Skeletal muscle cell (primary cell): ENCODE measurements around the gene PPL.
"Not testable (repeated sequence)": the region's sequence is repeated elsewhere in the genome, so short reads cannot be mapped to it uniquely, and the experiment has no call there.

Source experiments
- DNase-seq: peaks from one replicate; pipeline ENCODE4 v3.0.0-alpha.2; 2010; ENCODE audit warnings: low read depth
- H3K4me3 ChIP-seq: 2 replicates; pipeline ENCODE4 v1.5.1; 2011; ENCODE audit warnings: low read depth, mild to moderate bottlenecking, control low read depth, low read length, moderate library complexity

Gene PPL

DNA sequence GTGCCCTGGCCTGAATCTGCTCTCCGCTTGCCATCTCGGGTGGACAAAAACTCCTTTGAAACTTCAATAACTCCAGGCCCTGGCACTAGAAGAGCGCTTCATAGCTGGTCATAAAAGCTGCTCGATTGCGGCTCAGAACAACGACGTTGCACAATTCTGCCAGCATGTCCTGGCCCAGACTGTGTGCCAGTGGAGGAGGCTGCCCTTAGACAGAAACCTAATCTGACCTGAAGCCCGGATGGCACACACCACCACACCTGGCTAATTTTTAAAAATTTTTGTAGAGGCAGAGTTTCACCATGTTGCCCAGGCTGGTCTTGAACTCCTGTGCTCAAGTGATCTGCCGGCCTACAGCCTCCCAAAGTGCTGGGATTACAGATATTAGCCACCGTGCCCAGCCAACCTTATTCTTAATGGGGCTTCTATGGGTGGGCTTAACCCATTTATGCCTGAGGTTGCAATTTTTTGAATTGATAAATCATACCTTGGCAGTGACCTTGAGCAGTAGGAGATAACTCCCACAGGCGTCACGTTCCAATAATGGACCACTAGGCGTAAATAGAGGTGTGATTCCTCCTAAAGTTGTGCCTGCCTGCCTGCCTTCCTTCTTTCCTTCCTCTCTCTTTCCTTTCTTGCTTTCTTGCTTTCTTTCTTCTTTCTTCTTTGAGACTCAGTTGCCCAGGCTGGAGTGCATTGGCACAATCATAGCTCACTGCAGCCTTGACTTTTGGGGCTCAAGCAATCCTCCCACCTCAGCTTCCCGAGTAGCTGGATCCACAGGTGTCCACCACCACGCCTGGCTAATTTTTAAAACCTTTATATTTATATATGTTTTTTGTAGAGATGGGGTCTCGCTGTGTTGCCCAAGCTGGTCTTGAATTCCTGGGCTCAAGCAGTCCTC is 1.1 kb upstream of the PPL start:
- no peak for DNase-seq
- H3K4me3 ChIP-seq = no peak overlapping the region

DNA sequence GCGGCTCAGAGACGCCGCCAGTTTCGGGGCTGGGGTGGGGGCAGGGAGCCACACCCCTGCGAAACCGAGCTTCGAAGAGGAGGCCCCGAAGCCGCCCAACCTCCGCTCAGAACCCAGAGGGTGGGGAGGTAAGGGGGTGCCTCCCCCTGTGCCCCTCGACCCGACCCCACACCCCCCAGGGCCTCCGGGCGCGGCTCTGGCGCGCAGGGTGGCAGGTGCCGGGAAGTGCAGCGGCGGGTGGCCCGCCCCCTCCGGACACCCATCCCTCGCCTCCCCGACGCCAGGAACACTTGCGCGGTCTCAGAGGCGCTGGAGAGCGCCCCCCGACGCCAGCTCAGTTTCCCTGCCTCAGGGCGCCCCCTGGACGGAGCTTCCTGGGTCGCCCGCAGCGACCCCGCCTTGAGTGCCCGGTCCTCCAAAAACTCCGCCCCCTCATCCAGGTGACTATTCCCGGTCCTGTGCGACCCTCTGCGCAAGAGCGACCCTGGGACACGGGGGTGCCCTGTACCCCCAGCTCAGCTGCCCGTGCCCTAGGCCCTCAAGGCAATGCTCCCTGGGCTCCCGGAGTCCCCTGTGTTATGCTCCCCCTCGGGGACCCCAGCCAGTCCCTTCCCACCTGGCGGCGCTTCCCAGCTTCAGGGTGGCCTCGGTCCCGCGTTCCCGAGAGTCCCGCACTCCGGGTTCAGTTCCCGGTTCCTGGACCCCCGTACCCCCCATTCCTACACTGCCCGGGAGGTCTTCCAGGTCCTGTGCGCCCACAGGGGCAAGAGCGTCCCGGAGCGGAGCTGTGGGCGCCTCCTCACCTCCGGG is 562 bp downstream of the PPL start:
- peak overlapping the region; percentile 46 for H3K4me3 ChIP-seq
- no peak for DNase-seq

GRCh38 chr16:4935241-4935855 is 1.6 kb downstream of the PPL start:
- no peak overlapping the region for H3K4me3 ChIP-seq
- peak; percentile 45 for DNase-seq

GRCh38 chr16:4934591-4934990 is 2.4 kb downstream of the PPL start:
- DNase-seq = no peak
- no peak overlapping the region for H3K4me3 ChIP-seq

DNA sequence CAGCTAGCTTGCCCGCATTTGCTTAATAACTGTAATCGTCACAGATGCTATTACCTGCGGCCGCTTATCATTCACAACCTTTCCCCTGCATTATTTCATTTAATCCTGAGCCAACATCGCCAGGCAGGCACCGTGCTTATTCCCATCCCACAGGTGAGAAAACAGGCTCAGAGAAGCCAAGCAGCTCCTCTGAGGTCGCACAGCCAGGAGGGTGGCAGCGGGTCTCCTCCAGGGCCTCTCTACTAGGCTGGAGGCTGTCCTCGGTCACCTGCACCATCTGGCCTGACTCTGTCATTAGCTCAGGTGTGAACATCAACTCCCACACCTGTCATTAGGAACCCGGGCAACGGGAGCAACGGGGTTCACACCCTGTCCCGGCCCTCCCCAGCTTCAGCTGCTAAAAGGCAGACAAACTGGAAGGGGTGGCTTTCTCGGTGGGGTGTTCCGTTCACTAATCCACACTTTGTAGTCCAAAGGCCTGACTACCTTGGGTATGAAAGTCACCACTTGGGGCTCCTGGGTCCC is 3.0 kb downstream of the PPL start:
- H3K4me3 ChIP-seq = no peak overlapping the region
- no peak for DNase-seq

DNA sequence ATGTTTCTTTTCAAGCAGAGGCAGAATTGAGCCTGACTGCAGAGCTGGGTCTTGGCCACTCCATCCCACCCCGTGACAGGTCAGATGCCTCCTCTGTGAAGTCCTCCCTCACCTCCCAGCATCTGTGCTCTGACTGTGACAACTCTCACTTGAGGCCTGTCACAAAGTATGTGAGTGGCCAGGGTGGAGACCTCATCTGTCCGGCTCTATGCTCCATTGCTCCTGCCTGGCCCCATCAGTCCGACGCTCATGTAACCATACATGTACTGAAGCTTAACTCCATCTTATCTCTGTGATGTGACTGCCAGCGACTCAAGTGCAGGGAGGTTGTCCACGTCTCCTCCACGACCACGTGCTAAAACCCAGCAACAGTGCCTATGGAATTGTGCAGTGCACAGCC is 3.5 kb downstream of the PPL start:
- no peak for DNase-seq
- no peak overlapping the region for H3K4me3 ChIP-seq

DNA sequence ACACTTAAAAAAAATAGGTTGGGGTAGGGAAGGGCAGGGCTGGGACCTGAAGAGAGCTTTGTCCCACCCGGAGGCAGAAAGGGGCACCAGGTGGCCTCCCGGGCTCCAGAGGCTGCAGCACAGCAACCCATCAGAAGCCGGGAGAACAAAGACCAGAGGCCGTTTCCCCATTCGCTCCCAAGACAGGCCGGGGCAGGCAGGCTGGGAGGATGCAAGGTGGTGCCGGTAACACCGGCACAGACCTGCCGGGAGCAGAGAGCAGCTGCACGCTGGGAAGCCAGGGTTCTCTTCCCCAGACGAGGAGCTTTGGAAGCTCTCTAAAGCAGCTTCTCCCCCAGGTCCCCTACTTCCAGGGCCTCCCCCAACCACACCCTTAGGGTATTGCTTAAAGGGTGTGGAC is 5.6 kb downstream of the PPL start:
- no peak overlapping the region for H3K4me3 ChIP-seq
- no peak for DNase-seq

- not testable (repeated sequence) for DNase-seq, H3K4me3 ChIP-seq
These were observed 7.3 kb downstream of the PPL start for GRCh38 chr16:4929619-4930018.

- DNase-seq = no peak
These were observed 8.7 kb downstream of the PPL start for GRCh38 chr16:4928227-4928626.

DNA sequence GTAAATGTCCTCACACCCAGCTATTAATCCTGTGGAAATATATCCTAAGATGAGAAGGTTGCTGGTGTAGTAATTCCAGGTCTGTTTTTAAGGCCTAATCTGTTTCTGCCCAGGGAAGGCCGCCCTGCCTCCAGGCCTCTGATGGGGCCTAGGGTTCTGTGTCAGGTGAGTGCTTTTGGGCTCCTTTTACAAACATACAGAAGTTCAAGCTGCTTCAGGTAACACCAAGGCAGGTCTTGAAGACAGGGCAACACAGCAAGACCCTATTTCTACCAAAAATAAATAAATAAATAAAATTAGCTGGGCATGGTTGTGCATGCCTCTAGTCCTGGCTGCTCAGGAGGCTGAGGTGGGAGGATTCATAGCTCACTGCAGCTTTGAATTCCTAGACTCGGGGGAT is 9.3 kb downstream of the PPL start:
- DNase-seq = no peak

More at GRCh38 chr16:4928227-4928626, 8.7 kb downstream of the PPL start:
- H3K4me3 ChIP-seq = no peak overlapping the region

GRCh38 chr16:4926928-4927327 is 10.0 kb downstream of the PPL start:
- no peak for DNase-seq
- H3K4me3 ChIP-seq = no peak overlapping the region

More for the DNA sequence above, 9.3 kb downstream of the PPL start:
- no peak overlapping the region for H3K4me3 ChIP-seq

DNA sequence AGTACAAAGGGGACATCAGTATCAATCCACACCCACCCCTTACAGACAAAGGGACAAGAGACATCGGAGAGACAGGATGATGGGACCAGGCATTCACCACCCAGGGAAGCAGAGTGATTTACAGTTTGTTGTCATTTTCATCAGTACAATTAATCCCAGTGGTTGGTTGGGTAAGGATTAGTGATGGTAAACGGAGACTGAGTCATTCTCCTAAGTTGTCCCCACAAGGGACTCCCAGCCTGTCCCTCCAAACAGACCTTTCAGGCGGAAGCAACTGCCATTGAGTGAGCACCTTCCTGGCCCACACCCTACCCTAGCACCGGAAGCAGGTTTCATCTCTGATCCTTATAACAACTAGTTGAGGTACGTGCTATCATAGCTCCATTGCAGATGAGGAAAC is 11.2 kb downstream of the PPL start:
- DNase-seq = no peak
- no peak overlapping the region for H3K4me3 ChIP-seq

DNA sequence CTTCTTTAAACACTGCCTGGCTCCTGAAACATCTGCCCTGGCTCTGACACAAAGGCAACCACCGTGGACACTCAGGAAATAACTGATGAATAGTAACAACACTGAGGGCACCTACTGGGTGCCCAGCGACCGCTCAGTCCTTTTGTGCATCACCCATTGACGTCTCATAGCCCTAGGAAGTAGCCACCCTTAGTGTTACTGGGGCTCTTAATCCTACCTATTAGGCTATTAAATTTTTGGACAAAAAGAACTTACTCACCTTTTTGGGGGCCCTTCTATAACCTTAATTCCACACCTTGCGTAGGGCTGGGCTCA is 11.7 kb downstream of the PPL start:
- no peak for DNase-seq
- H3K4me3 ChIP-seq = no peak overlapping the region

DNA sequence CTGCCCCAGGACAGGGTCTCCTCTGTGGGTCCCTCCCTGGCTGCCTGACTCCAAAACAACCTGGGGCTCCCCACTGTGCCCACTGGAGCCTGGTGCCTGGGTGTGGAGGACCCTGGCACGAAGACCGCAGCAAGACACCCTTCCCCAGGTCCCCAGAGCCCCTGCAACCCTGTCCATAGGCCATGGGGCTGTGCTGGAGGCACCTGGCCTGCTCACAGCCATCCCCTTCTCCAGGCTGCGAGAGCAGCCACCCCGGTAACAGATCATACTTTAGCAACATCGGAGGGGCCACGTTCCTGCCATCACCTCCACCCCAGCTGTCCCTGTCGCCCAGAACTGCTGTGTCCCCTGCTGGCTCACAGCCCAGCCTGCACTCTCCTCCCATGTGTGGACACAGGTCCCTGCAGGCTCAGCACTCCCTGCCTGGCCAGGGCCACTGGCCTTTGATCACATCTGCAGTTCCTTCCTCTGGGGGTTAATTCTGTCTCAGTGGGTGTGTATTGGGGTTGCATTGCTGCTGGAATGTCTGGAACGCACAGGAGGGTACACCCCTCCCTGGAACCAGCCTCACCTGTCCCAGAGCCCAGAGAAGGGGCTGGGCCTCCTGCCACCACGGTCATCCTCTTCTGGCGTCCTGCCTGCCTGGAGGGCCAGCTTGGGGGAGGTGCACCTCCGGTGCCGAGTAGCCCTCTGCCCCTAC is 12.2 kb downstream of the PPL start:
- DNase-seq = no peak
- no peak overlapping the region for H3K4me3 ChIP-seq

- DNase-seq = no peak
- no peak overlapping the region for H3K4me3 ChIP-seq
These were observed 13.1 kb downstream of the PPL start for GRCh38 chr16:4923853-4924252.

DNA sequence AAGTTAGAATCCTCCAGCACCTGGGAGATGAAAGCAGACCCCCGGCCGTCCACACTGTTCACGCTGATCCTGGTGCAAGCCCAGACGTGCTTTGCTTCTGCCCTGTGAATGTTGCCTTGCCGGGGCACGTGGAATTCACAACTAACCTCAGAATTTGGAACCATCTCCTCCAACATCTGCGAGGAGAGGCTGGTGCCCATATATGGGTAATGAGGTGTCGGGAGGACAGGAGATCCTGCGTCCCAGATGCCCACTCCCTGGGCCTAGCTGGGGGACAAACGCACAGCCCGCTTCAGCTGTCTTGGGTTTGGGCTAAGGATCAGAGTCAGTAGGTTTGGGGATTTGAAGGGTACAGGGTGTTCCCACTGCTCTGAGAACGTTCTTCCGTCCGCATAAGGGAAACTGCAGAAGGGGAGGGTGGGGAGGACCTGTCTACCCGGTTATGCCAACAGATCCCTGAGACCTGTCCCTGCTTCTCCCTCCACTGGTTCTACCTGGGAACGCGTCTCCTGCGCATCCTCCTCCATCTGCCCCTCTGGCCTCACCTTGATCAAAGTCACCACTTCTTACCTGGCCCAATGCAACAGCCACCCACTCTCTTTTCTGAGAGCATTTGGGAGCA is 14.1 kb downstream of the PPL start:
- no peak for DNase-seq
- no peak overlapping the region for H3K4me3 ChIP-seq

DNA sequence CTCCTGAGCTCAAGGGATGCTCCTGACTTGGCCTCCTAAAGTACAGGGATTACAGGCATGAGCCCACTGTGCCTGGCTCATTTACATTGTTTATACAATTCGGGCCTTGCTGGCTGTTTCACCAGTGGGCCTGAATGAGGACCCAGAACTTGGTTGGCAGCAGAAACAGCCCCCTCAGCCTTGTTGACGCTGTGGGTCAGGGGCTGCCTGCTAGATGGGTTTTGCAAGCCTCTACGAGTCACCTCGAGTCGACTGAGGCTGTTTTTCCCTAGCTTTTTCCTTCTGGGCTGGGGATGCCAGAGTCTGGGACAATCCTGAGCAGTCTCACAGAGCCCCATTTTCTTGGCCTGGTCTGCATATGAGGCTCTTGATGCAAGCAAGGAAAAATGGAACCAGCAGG is 16.1 kb downstream of the PPL start:
- H3K4me3 ChIP-seq = no peak overlapping the region
- DNase-seq = no peak

- no peak for DNase-seq
- no peak overlapping the region for H3K4me3 ChIP-seq
These were observed 18.1 kb downstream of the PPL start for GRCh38 chr16:4918781-4919251.

DNA sequence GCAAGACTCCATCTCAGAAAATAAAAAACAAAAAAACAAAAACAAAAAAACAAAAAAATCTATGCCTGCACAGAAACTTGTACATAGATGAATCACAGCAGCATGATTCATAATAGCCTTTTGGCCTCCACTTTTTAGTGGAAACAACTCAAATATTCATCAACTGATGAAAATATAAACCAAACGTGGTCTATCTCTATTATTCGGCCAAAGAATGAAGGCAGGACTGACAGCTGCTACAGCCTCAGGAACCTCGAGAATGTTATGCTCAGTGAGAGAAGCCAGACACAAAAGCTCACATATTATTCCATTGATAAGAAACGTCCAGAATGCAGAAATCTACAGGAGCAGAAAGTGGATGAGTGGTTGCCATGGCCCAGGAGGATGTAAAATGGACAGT is 19.8 kb downstream of the PPL start:
- peak; percentile 18 for DNase-seq
- H3K4me3 ChIP-seq = no peak overlapping the region
